Tibial nerve (tissue), 4 donors: ENCODE results near the gene PDIA6. TPM values are rescaled to one million over a fixed set of nuclear protein-coding genes. Genes with fewer than 3 reads are reported as not detected.

ENCODE experiments used
- DNase-seq, 2 donors: peaks; one replicate each; pipeline ENCODE4 v3.0.0-alpha.2; 2019; ENCODE audit warnings: low spot score in 2 of 2
- H3K27ac ChIP-seq, 4 donors: fragments of 200-600 bp; sonication (generic) in 3 of 4; one replicate each; pipeline ENCODE4 v1.5.1; 2017 to 2019; ENCODE audit warnings: mild to moderate bottlenecking in 1 of 4
- H3K27me3 ChIP-seq, 2 donors: fragments of 200-600 bp; sonication (generic) in 1 of 2; one replicate each; pipeline versions ENCODE4 v1.5.1 to v1.6.0; 2017 to 2019
- H3K36me3 ChIP-seq, 3 donors: fragments of 200-600 bp; sonication (generic); one replicate each; pipeline ENCODE4 v1.5.1; 2018 to 2019
- H3K4me1 ChIP-seq, 4 donors: fragments of 200-600 bp; sonication (generic) in 3 of 4; one replicate each; pipeline ENCODE4 v1.5.1; 2017 to 2019
- H3K4me3 ChIP-seq, 4 donors: fragments of 200-600 bp; sonication (generic) in 3 of 4; one replicate each; pipeline ENCODE4 v1.5.1; 2017 to 2019; ENCODE audit warnings: mild to moderate bottlenecking in 1 of 4, moderate library complexity in 1 of 4
- H3K9me3 ChIP-seq, 4 donors: fragments of 200-600 bp; sonication (generic) in 3 of 4; one replicate each; pipeline ENCODE4 v1.5.1; 2017 to 2019
- EP300 ChIP-seq, 2 donors: sonication (generic); formaldehyde crosslinking; IDR thresholded peaks; one replicate each; pipeline ENCODE4 v1.6.1; 2017; ENCODE audit warnings: antibody characterized with exemption in 2 of 2, mild to moderate bottlenecking in 1 of 2
- POLR2A ChIP-seq, 2 donors: fragments of 450-650 bp; IDR thresholded peaks; one replicate each; pipeline ENCODE4 v1.6.1; 2017; ENCODE audit warnings: antibody characterized with exemption in 2 of 2, mild to moderate bottlenecking in 2 of 2, moderate library complexity in 2 of 2
- WGBS, 2 donors: methylation state at CpG; one replicate each; pipeline ENCODE4 v1.1.5; 2018; 5-methylcytosine and 5-hydroxymethylcytosine counted together
- total RNA-seq, 4 donors: library from RNA; depleted of rRNA; stranded (reverse); fragments of >200 nt; gene quantifications; one replicate each; pipeline ENCODE4 v1.1.0, GENCODE V29; 2016
- TF ChIP-seq, protein P1 (sequence below), 5 experiments: fragments of 200-600 bp in 3 of 5; fragments of 450-650 bp in 2 of 5; sonication (generic) in 3 of 5; IDR thresholded peaks; one replicate each; pipeline ENCODE4 v1.5.1; 2016 to 2019; ENCODE audit warnings: antibody characterized with exemption in 5 of 5, mild to moderate bottlenecking in 3 of 5, moderate library complexity in 2 of 5

PDIA6 gene
- total RNA-seq, 4 donors from 2014 or later: 61.4 to 84.3 (median 76.2) TPM

DNA sequence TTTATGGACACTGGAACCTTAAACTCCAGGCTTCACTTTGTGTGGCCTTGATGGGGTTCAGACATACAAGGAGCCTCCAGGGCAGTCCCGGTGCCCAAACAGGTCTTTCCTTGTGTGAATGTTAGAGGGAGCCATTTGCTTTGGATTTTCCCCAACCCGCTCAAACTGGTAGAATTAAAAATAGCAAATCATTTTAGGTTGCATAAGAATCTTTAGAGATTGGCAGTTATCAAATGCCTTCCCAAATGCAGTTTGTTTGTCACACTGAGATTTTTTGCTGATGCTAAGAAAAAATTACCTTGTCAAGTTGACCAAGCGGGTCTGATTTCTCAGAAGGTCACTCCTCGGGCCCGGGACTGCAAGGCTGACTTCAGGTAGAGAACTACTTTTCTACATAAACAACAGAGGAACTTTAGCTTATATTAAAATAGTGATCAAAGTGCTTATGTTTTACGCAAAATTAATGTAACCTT is 54.7 kb downstream of the PDIA6 start:
- H3K27ac ChIP-seq: no peak overlapping the region
- no peaks in the 10 kb centered on the region for H3K36me3 ChIP-seq
- no peaks in the 10 kb centered on the region for H3K9me3 ChIP-seq
- 84 to 90% methylated on average over 6 of the region's 6 CpGs for WGBS, 2 donors
- TF ChIP-seq, protein P1, sequence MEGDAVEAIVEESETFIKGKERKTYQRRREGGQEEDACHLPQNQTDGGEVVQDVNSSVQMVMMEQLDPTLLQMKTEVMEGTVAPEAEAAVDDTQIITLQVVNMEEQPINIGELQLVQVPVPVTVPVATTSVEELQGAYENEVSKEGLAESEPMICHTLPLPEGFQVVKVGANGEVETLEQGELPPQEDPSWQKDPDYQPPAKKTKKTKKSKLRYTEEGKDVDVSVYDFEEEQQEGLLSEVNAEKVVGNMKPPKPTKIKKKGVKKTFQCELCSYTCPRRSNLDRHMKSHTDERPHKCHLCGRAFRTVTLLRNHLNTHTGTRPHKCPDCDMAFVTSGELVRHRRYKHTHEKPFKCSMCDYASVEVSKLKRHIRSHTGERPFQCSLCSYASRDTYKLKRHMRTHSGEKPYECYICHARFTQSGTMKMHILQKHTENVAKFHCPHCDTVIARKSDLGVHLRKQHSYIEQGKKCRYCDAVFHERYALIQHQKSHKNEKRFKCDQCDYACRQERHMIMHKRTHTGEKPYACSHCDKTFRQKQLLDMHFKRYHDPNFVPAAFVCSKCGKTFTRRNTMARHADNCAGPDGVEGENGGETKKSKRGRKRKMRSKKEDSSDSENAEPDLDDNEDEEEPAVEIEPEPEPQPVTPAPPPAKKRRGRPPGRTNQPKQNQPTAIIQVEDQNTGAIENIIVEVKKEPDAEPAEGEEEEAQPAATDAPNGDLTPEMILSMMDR (IDR thresholded peaks at IDR 0.05): no peak
- TF ChIP-seq POLR2A (IDR thresholded peaks at IDR 0.05) (no peak), EP300 (IDR thresholded peaks at IDR 0.05) (no peak)
- H3K4me1 ChIP-seq: peaks cover 0 to 3% (median 0%) of the 10 kb centered on the region in 4 donors
- no peaks in the 10 kb centered on the region for H3K27me3 ChIP-seq
- no peak for DNase-seq
- no peak overlapping the region for H3K4me3 ChIP-seq

DNA sequence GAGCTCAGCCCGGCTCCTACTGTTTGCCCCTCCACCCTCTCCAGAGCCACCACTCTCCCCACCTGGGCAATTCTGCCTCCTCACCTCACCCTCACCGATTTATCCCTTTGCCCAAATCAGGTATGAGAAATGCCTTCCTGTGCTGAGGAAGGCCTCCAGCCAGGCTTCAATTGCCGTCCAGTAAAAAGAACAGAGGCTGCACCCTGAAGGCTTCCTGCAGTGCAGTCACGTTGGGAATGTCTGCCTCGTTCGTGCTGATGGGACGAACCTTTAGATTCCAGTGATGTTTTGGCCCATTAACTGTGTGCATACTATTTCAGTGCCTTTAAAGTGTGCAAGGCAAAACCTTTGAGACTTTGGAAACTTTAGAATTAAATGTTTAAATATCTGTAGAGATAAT is 57.0 kb downstream of the PDIA6 start:
- no peak for DNase-seq
- Histone ChIP-seq H3K4me3 (no peak overlapping the region), H3K27me3 (no peaks in the 10 kb centered on the region), H3K36me3 (no peaks in the 10 kb centered on the region), H3K9me3 (no peaks in the 10 kb centered on the region), H3K4me1 (no peaks in the 10 kb centered on the region), H3K27ac (no peak overlapping the region)
- whole genome bisulfite sequencing, 2 donors: 57 to 58% methylated on average over 7 of the region's 7 CpGs
- TF ChIP-seq, protein P1 (IDR thresholded peaks at IDR 0.05): no peak
- no peak for TF ChIP-seq POLR2A (IDR thresholded peaks at IDR 0.05)

DNA sequence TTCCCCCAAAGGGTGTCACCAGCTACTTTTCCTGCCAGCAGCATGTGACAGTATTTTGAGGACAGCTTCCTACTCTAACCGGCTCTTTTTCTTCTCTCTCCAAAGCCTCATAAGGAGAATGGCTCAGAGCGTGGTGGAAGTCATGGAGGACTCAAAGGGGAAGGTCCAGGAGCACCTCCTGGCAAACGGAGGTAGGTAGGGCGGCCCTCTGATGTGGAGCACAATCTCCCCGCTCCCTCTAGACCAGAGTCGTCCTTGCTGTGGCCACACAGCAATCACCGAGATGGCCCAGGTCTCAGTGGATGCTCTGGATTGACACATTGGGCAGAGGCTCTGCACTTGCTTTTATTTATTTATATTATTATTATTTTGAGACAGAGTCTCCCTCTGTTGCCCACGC is 58.7 kb downstream of the PDIA6 start:
- Histone ChIP-seq H3K9me3 (no peaks in the 10 kb centered on the region), H3K27ac (no peak overlapping the region), H3K27me3 (no peaks in the 10 kb centered on the region), H3K36me3 (no peaks in the 10 kb centered on the region), H3K4me1 (no peaks in the 10 kb centered on the region), H3K4me3 (no peak overlapping the region)
- DNase-seq: no peak
- TF ChIP-seq POLR2A (IDR thresholded peaks at IDR 0.05) (no peak), EP300 (IDR thresholded peaks at IDR 0.05) (no peak)
- TF ChIP-seq, protein P1 (IDR thresholded peaks at IDR 0.05): no peak
- WGBS, 2 donors: 79 to 84% methylated on average over 8 of the region's 8 CpGs

DNA sequence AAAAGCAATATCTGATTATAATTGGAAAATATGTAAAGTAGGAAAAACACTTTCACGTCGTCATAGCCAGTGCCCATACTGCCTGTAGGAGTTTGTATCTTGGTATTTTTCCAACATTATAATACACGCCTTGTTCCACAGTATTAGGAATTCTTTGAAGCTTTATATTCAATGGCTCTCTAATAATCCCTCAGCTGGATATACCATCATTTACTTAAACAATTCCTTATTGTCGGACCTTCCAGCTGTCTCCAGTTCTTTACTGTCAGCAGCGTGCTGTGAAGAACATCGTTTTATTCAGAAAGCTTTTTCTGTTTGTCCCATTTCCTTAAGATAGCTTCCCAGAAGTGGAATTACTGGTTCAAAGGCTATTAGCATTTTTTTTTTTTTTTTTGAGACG is 59.4 kb downstream of the PDIA6 start:
- Histone ChIP-seq H3K4me3 (no peak overlapping the region), H3K36me3 (no peaks in the 10 kb centered on the region), H3K4me1 (no peaks in the 10 kb centered on the region), H3K27me3 (no peaks in the 10 kb centered on the region), H3K27ac (no peak overlapping the region), H3K9me3 (no peaks in the 10 kb centered on the region)
- 26 to 30% methylated on average over 7 of the region's 7 CpGs for WGBS, 2 donors
- DNase-seq: no peak
- TF ChIP-seq EP300 (IDR thresholded peaks at IDR 0.05) (no peak), POLR2A (IDR thresholded peaks at IDR 0.05) (no peak)
- TF ChIP-seq, protein P1 (IDR thresholded peaks at IDR 0.05): no peak

DNA sequence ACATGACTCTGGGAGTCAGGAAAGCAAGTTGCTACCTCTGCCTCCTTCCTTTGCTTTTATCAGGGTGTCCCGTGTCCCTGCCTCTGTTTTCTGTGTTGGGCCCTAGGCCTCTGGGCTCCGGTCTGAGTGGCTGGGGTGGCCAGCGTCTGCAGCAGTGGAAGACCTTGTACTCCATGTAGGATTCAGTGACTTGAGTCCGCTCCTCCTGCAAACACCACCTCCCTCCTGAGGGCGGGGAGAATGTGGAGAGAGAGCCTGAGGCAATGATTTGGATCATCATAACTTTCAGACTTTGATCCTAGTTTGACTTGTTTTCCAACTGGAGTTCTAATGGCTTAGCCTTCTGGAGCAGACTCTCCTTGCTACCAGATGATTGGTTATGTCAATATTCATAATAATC is 60.3 kb downstream of the PDIA6 start:
- Histone ChIP-seq H3K4me3 (no peak overlapping the region), H3K4me1 (no peaks in the 10 kb centered on the region), H3K9me3 (no peaks in the 10 kb centered on the region), H3K27ac (no peak overlapping the region), H3K27me3 (no peaks in the 10 kb centered on the region), H3K36me3 (no peaks in the 10 kb centered on the region)
- WGBS, 2 donors: 84 to 88% methylated on average over 5 of the region's 5 CpGs
- TF ChIP-seq EP300 (IDR thresholded peaks at IDR 0.05) (no peak), POLR2A (IDR thresholded peaks at IDR 0.05) (no peak)
- TF ChIP-seq, protein P1 (IDR thresholded peaks at IDR 0.05): no peak
- no peak for DNase-seq
